ENCODE data around the gene NFATC2IP. TPM values are rescaled to one million over a fixed set of nuclear protein-coding genes. Genes with fewer than 3 reads are reported as not detected.

The NFATC2IP gene
- polyA plus RNA-seq, 2 of the 4 experiments (the other 2 are of a cell fraction): 29.7 to 32.2 TPM

DNA sequence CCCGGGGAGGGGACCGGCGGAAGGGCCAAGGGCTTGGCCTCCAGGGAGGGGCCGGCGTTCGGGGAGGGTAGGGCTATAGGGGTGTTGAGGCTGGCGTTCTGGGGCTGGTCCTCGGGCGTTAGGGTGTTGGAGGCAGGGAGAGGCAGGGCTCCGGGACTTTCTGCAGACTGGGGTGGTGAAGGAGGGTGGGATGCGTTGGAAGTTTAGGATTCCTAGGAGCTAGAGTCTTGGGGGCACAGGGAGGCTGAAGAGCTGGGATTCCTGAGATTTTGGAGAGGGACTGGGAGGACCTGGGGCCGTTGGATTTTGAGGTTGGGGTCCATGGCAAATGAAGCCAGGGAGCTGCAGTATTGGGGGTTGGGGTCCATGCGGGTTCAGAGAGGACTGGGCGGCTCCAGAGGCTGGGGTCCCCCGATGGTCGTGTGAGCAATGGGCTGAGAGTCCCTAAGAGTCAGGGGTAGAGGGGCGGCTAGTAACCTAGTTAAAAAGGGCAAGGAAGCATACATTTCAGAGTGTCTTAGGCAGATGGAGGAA, 740 bp downstream of the NFATC2IP start:
- WGBS (ENCODE audit: missing lambda C conversion rate): 2% methylated on average over 12 of the region's 17 CpGs
- H3K4me2 ChIP-seq: peak overlapping the region; percentile 97
- ChIA-PET POLR2A (interaction anchor here (1.7 kb wide), 1 partner anchor 88 kb away, joined by 10 read pairs; the partner anchor contains the start of gene SH2B1), CTCF (interaction anchor here (1.3 kb wide), 1 partner anchor 22 kb away, joined by 3 read pairs; no protein-coding TSS in a partner anchor)
- no peak for DNase-seq (ENCODE audit: low read depth in 1 of 2, low spot score in 1 of 2)
- TF ChIP-seq HOXA7 (CRISPR knock-in tag; IDR thresholded peaks at IDR 0.05) (no peak), CBX8 (IDR thresholded peaks at IDR 0.05) (no peak)
- ATAC-seq: no peak; a peak in 2 of 6 replicates
- peak overlapping the region; percentile 89 to 97 for H3K27ac ChIP-seq
- H3K4me1 ChIP-seq: peaks cover 14% of the 10 kb centered on the region
- no peaks in the 10 kb centered on the region for H3K9me3 ChIP-seq
- peak overlapping the region; percentile 91 for H3K4me3 ChIP-seq
- FAIRE-seq: no peak

- ChIA-PET CTCF (no interaction called here), POLR2A (no interaction called here)
- no peak for DNase-seq (ENCODE audit: low read depth in 1 of 2, low spot score in 1 of 2)
- H3K4me3 ChIP-seq: no peak overlapping the region
- H3K4me1 ChIP-seq: no peaks in the 10 kb centered on the region
- TF ChIP-seq RARB (CRISPR knock-in tag; IDR thresholded peaks at IDR 0.05): no peak
- TF ChIP-seq BHLHE40 (IDR thresholded peaks at IDR 0.05; ENCODE audit: low read depth, low read length): no peak
- TF ChIP-seq CBX8 (IDR thresholded peaks at IDR 0.05): no peak
- TF ChIP-seq, protein P1, sequence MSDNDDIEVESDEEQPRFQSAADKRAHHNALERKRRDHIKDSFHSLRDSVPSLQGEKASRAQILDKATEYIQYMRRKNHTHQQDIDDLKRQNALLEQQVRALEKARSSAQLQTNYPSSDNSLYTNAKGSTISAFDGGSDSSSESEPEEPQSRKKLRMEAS (IDR thresholded peaks at IDR 0.05): no peak
- no peak for TF ChIP-seq JUN (IDR thresholded peaks at IDR 0.05)
- no peak for TF ChIP-seq EHF (CRISPR knock-in tag; IDR thresholded peaks at IDR 0.05)
- no peak for TF ChIP-seq HOXB5 (CRISPR knock-in tag; IDR thresholded peaks at IDR 0.05)
- TF ChIP-seq ZNF302 (CRISPR knock-in tag; IDR thresholded peaks at IDR 0.05): no peak
- TF ChIP-seq FOSB (CRISPR knock-in tag; IDR thresholded peaks at IDR 0.05): no peak
- TF ChIP-seq, protein P2, sequence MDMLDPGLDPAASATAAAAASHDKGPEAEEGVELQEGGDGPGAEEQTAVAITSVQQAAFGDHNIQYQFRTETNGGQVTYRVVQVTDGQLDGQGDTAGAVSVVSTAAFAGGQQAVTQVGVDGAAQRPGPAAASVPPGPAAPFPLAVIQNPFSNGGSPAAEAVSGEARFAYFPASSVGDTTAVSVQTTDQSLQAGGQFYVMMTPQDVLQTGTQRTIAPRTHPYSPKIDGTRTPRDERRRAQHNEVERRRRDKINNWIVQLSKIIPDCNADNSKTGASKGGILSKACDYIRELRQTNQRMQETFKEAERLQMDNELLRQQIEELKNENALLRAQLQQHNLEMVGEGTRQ (IDR thresholded peaks at IDR 0.05): no peak
- no peak for TF ChIP-seq PBX3 (IDR thresholded peaks at IDR 0.05)
- no peak for TF ChIP-seq ZFP36 (IDR thresholded peaks at IDR 0.05; ENCODE audit: borderline replicate concordance, partially characterized antibody)
- TF ChIP-seq HOXB13 (CRISPR knock-in tag; IDR thresholded peaks at IDR 0.05; ENCODE audit: low read depth): no peak
- no peak for TF ChIP-seq BCL3 (IDR thresholded peaks at IDR 0.05)
- TF ChIP-seq CEBPB (IDR thresholded peaks at IDR 0.05): no peak
- H3K27ac ChIP-seq: no peak overlapping the region
- no peak for ATAC-seq
- 96% methylated on average over 9 of the region's 9 CpGs for WGBS (ENCODE audit: missing lambda C conversion rate)
- H3K4me2 ChIP-seq: no peak overlapping the region
- H3K9me3 ChIP-seq: no peaks in the 10 kb centered on the region
- FAIRE-seq: no peak
Measured at GRCh38 chr16:28958216-28958615, 7.5 kb downstream of the NFATC2IP start.

GRCh38 chr16:28958836-28959235, 8.1 kb downstream of the NFATC2IP start:
- H3K27ac ChIP-seq: no peak overlapping the region
- H3K4me2 ChIP-seq: no peak overlapping the region
- H3K9me3 ChIP-seq: no peaks in the 10 kb centered on the region
- TF ChIP-seq FOXS1 (CRISPR knock-in tag; IDR thresholded peaks at IDR 0.05): no peak
- TF ChIP-seq JUN (IDR thresholded peaks at IDR 0.05): no peak
- no peak for TF ChIP-seq EHF (CRISPR knock-in tag; IDR thresholded peaks at IDR 0.05)
- TF ChIP-seq ESRRA (IDR thresholded peaks at IDR 0.05; ENCODE audit: borderline replicate concordance, low read length): no peak
- no peak for TF ChIP-seq RNF2 (IDR thresholded peaks at IDR 0.05; ENCODE audit: borderline replicate concordance, low read depth)
- TF ChIP-seq, protein P3, sequence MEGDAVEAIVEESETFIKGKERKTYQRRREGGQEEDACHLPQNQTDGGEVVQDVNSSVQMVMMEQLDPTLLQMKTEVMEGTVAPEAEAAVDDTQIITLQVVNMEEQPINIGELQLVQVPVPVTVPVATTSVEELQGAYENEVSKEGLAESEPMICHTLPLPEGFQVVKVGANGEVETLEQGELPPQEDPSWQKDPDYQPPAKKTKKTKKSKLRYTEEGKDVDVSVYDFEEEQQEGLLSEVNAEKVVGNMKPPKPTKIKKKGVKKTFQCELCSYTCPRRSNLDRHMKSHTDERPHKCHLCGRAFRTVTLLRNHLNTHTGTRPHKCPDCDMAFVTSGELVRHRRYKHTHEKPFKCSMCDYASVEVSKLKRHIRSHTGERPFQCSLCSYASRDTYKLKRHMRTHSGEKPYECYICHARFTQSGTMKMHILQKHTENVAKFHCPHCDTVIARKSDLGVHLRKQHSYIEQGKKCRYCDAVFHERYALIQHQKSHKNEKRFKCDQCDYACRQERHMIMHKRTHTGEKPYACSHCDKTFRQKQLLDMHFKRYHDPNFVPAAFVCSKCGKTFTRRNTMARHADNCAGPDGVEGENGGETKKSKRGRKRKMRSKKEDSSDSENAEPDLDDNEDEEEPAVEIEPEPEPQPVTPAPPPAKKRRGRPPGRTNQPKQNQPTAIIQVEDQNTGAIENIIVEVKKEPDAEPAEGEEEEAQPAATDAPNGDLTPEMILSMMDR (IDR thresholded peaks at IDR 0.05): no peak
- TF ChIP-seq BCL3 (IDR thresholded peaks at IDR 0.05): no peak
- no peak for TF ChIP-seq RFX5 (IDR thresholded peaks at IDR 0.05)
- H3K4me1 ChIP-seq: no peaks in the 10 kb centered on the region
- ChIA-PET POLR2A (no interaction called here), CTCF (interaction anchor here (0.6 to 1.4 kb wide), 2 partner anchors 14 to 99 kb away, joined by 3 to 7 read pairs; no protein-coding TSS in a partner anchor)
- DNase-seq (ENCODE audit: low read depth in 1 of 2, low spot score in 1 of 2) (no peak), ATAC-seq (no peak), FAIRE-seq (no peak)
- WGBS (ENCODE audit: missing lambda C conversion rate): 78% methylated on average over 5 of the region's 6 CpGs
- H3K4me3 ChIP-seq: no peak overlapping the region

Data from A549 (cell line).